GM12865 (cell line): Measurements from ENCODE around the gene LGMN.

Experiments
- DNase-seq: peaks from one replicate; pipeline ENCODE4 v3.0.0; 2010; ENCODE audit warnings: low read depth
- H3K4me3 ChIP-seq: 2 replicates; pipeline ENCODE4 v1.5.1; 2011; ENCODE audit warnings: mild to moderate bottlenecking, low read depth, low read length, control low read depth
- CTCF ChIP-seq: IDR thresholded peaks from 2 replicates; pipeline ENCODE4 v1.5.1; 2011; ENCODE audit warnings: low read length, control low read depth, low read depth, inconsistent platforms; ENCODE audit not compliant: insufficient read depth; ENCODE audit errors: missing control alignments

LGMN gene

GRCh38 chr14:92748259-92749016 is at the start of gene LGMN:
Gene LGMN, minus strand, starts transcription at chr14:92748627. Its CDS starts 15,841 bp downstream, at chr14:92732786.
- no peak for TF ChIP-seq CTCF
- H3K4me3 ChIP-seq: peak within 1 kb of the TSS; percentile 95
- DNase-seq: peak; percentile 98

DNA sequence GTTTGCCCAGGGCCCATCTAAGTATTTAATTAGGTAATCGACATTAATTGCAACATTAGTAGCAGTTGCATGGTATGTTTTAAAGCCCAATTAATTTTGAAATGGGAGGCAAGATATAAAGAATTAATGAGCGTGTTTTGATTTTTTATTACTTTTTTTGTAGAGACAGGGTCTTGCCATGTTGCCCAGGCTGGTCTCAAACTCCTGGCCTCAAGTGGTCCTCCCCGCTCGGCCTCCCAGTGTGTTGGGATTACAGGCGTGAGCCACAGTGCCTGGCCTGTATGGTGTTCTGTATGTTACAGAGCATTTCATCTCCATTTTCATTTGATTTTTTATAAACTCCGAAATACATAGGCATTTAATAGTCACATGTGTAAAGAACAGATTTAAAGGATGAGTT is 46.5 kb upstream of the LGMN start:
- no peak for TF ChIP-seq CTCF
- H3K4me3 ChIP-seq: peak overlapping the region; percentile 61
- DNase-seq: no peak

- TF ChIP-seq CTCF: no peak
- peak; percentile 24 for DNase-seq
- H3K4me3 ChIP-seq: peak overlapping the region; percentile 61
These were observed 46.1 kb upstream of the LGMN start for GRCh38 chr14:92794547-92794941.

DNA sequence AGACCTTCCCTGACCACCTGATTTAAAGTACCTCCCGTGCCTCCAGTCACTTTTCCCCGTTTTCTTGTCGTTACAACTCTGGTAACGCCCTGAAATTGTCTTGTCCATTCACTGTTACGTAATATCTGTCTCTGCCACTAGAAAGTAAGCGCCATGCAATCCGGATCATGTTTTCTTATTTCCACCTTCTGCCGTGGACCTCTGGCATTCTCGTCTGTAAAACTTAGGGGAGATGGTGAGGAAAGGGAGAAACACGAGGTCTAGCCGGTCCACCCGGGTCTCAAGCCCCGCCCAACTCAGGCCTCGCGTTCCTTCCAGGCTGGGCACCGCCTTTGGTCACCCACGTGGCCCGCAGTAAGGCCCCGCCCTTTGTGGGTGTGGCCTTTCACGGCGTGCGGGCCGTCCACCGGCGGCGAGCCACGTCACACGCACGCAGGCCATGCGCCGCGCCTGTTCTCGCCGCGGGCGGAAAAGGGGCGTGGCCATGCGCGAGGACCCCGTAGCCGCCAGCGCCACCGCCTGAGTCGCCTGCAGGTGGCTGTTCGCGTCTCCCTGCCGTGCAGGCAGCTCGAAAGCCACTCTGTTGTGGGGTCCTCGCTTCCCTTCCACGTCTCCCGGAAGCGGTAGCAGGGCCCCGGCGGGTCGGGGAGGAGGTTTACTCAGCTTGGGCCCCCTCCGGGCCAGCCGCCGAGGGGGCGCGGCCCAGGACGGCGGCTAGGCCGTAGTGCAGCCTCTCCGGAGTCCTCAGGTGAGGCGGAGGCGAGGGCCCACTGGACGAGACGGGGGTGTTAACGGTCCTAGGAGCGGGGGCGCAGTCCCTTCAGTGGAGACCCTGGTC is 45.5 kb upstream of the LGMN start, which contains the start of gene GOLGA5:
Gene GOLGA5 (plus strand): TSS at position 597 of the 838 bp plus-strand sequence. CDS start 3,133 bp downstream, outside the sequence.
- no peak for TF ChIP-seq CTCF
- H3K4me3 ChIP-seq: peak within 1 kb of the TSS; percentile 61
- peak; percentile 100 for DNase-seq

DNA sequence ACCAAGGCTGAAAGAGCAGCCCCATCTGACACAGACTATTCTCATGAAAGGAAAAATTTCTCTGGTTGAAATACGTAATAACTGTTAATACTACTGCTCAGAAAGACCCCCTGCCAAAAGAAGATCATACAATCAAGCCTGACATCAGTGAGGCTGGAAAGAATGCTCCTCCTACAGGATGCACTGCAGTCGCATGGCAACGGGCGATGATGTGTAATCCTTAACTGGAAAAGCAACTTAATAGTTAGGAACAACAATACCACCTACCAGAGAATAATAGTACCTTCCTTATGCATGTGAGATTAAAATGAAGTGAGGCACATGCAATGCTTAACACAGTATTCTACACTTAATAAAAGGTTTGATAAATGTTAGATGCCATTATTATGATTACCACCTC is 44.5 kb upstream of the LGMN start:
- TF ChIP-seq CTCF: no peak

GRCh38 chr14:92789457-92790089 is 41.1 kb upstream of the LGMN start:
- TF ChIP-seq CTCF: no peak
- DNase-seq: no peak
- H3K4me3 ChIP-seq: no peak overlapping the region

More for the DNA sequence above, 44.5 kb upstream of the LGMN start:
- no peak overlapping the region for H3K4me3 ChIP-seq
- no peak for DNase-seq
